Neural crest cell (in vitro differentiated cells): ENCODE data around the gene DMC1. TPM values are rescaled to one million over a fixed set of nuclear protein-coding genes. Genes with fewer than 3 reads are reported as not detected.

Experiments
- DNase-seq: peaks from one replicate; pipeline ENCODE4 v3.0.0; 2021; ENCODE audit warnings: low read depth, mixed read lengths, low spot score
- H3K27ac Mint-ChIP-seq: one replicate; pipeline ENCODE4 v1.8.0; 2021; ENCODE audit warnings: mild to moderate bottlenecking, mixed read lengths; ENCODE audit not compliant: unreplicated experiment
- H3K27me3 Mint-ChIP-seq: 2 replicates; pipeline ENCODE4 v1.8.0; 2021; ENCODE audit warnings: low read depth, mild to moderate bottlenecking, mixed read lengths
- H3K36me3 Mint-ChIP-seq: 2 replicates; pipeline ENCODE4 v1.8.0; 2021; ENCODE audit warnings: low read depth, mild to moderate bottlenecking, mixed read lengths
- H3K4me1 Mint-ChIP-seq: 2 replicates; pipeline ENCODE4 v1.8.0; 2021; ENCODE audit warnings: mixed read lengths
- H3K4me3 Mint-ChIP-seq: one replicate; pipeline ENCODE4 v1.8.0; 2021; ENCODE audit warnings: mild to moderate bottlenecking, mixed read lengths
- H3K9me3 Mint-ChIP-seq: 2 replicates; pipeline ENCODE4 v1.8.0; 2021; ENCODE audit warnings: mixed read lengths
- total RNA-seq: library from RNA; stranded (reverse); gene quantifications from 2 replicates; pipeline ENCODE4 v1.2.1, GENCODE V29; 2021
- TF ChIP-seq, protein P1 (sequence below): fragments of 200-600 bp; sonication (generic); conservative IDR thresholded peaks from 2 replicates; pipeline ENCODE4 v1.5.0; 2021; ENCODE audit warnings: antibody characterized with exemption, mild to moderate bottlenecking

The DMC1 gene
- total RNA-seq, 1 donor from 2014 or later, result 9.0 TPM

DNA sequence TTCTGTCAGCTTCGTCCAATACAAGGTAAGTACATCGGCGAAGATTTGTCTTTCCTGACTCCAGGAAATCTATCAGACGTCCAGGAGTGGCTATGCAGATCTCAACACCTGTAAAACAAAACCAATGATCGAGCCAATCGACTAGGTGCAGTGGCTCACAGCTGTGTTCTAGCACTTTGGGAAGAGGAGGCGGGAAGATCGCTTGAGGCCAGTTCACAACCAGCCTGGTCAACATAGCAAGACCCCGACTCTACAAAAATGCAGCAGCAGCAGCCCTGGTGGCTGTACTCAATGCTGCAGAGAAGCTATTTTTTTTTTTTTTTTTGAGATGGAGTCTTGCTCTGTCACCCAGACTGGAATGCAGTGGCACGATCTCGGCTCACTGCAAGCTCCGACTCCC lies 75.0 kb downstream of the DMC1 start:
- H3K36me3 Mint-ChIP-seq, result peaks cover 42% of the 10 kb centered on the region
- peaks cover 14% of the 10 kb centered on the region for H3K4me1 Mint-ChIP-seq
- no peaks in the 10 kb centered on the region for H3K9me3 Mint-ChIP-seq
- DNase-seq, result no peak
- H3K27ac Mint-ChIP-seq, result no peak overlapping the region
- no peak overlapping the region for H3K4me3 Mint-ChIP-seq
- H3K27me3 Mint-ChIP-seq, result no peaks in the 10 kb centered on the region
- TF ChIP-seq, protein P1, sequence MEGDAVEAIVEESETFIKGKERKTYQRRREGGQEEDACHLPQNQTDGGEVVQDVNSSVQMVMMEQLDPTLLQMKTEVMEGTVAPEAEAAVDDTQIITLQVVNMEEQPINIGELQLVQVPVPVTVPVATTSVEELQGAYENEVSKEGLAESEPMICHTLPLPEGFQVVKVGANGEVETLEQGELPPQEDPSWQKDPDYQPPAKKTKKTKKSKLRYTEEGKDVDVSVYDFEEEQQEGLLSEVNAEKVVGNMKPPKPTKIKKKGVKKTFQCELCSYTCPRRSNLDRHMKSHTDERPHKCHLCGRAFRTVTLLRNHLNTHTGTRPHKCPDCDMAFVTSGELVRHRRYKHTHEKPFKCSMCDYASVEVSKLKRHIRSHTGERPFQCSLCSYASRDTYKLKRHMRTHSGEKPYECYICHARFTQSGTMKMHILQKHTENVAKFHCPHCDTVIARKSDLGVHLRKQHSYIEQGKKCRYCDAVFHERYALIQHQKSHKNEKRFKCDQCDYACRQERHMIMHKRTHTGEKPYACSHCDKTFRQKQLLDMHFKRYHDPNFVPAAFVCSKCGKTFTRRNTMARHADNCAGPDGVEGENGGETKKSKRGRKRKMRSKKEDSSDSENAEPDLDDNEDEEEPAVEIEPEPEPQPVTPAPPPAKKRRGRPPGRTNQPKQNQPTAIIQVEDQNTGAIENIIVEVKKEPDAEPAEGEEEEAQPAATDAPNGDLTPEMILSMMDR, result peak; percentile 35

DNA sequence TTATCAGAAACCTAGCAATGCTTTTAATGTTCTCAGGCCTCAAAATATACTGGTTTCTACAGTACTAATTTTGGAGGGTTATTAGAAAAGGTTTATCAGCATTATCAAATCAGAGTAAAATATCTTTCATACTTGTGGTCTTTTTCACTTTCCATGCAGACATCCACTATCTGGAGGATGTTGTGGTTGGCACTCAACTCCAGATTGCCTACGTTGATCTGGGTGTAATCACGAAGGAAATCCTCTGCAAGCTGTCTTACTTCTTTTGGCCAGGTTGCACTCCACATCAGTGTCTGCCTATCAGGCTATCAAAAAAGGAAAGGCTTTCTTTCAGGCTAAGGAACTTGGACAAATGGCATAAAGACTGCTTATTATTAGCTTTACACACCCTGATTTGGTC lies 75.5 kb downstream of the DMC1 start:
- Mint-ChIP-seq H3K4me1 (peaks cover 17% of the 10 kb centered on the region), H3K27me3 (no peaks in the 10 kb centered on the region), H3K9me3 (no peaks in the 10 kb centered on the region), H3K4me3 (no peak overlapping the region), H3K36me3 (peaks cover 45% of the 10 kb centered on the region), H3K27ac (no peak overlapping the region)
- DNase-seq, result no peak
- TF ChIP-seq, protein P1, result no peak

GRCh38 chr22:38491707-38492348 lies 78.2 kb downstream of the DMC1 start:
- no peaks in the 10 kb centered on the region for H3K9me3 Mint-ChIP-seq
- H3K36me3 Mint-ChIP-seq, result peaks cover 39% of the 10 kb centered on the region
- peaks cover 17% of the 10 kb centered on the region for H3K4me1 Mint-ChIP-seq
- H3K27ac Mint-ChIP-seq, result no peak overlapping the region
- TF ChIP-seq, protein P1, result no peak
- no peak for DNase-seq
- H3K27me3 Mint-ChIP-seq, result no peaks in the 10 kb centered on the region
- H3K4me3 Mint-ChIP-seq, result no peak overlapping the region

- no peak overlapping the region for H3K27ac Mint-ChIP-seq
- H3K4me3 Mint-ChIP-seq, result no peak overlapping the region
- no peaks in the 10 kb centered on the region for H3K9me3 Mint-ChIP-seq
- peaks cover 17% of the 10 kb centered on the region for H3K4me1 Mint-ChIP-seq
- TF ChIP-seq, protein P1, result no peak
- DNase-seq, result no peak
- H3K36me3 Mint-ChIP-seq, result peaks cover 42% of the 10 kb centered on the region
- H3K27me3 Mint-ChIP-seq, result no peaks in the 10 kb centered on the region
Measured at GRCh38 chr22:38490915-38491314, 79.1 kb downstream of the DMC1 start.

DNA sequence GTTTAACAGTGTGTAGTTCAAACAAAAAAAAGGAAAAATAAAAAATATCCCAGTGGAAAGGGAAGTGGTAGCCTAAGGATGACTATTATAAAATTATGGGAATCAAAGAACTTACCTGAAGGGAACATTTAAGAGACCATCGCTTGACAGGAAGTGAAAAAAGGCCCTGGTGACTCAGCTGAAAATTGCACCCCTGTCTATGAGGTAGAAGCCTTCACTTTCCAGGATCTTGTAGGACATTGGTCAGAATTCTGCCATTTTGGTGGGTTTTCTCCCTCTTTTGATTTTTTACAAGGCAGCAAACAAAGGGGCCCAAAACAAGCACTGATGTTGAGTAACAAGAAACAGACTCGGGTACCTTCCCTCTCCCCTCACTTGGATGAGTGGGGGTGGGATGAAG lies 79.5 kb downstream of the DMC1 start:
- H3K27ac Mint-ChIP-seq, result no peak overlapping the region

More for the DNA sequence above, 79.5 kb downstream of the DMC1 start:
- H3K4me3 Mint-ChIP-seq, result no peak overlapping the region
- TF ChIP-seq, protein P1, result no peak
- peaks cover 46% of the 10 kb centered on the region for H3K36me3 Mint-ChIP-seq
- H3K4me1 Mint-ChIP-seq, result peaks cover 17% of the 10 kb centered on the region
- no peaks in the 10 kb centered on the region for H3K27me3 Mint-ChIP-seq
- no peak for DNase-seq
- no peaks in the 10 kb centered on the region for H3K9me3 Mint-ChIP-seq
